Central memory CD4-positive, alpha-beta T cell (primary cell): ENCODE results near the gene CNRIP1.
A peak's percentile ranks its signal among the peaks of the same experiment; 100 is the strongest.

Source experiments
- DNase-seq: peaks from one replicate; pipeline ENCODE4 v3.0.0; 2022

Gene CNRIP1

GRCh38 chr2:68292108-68292710 is 27.5 kb downstream of the CNRIP1 start:
- peak; percentile 3 for DNase-seq

GRCh38 chr2:68291314-68291713 is 28.4 kb downstream of the CNRIP1 start:
- DNase-seq: no peak

GRCh38 chr2:68290901-68291300 is 28.8 kb downstream of the CNRIP1 start:
- no peak for DNase-seq

- no peak for DNase-seq
These were observed 31.9 kb downstream of the CNRIP1 start for GRCh38 chr2:68287580-68288441.

- DNase-seq: no peak
These were observed 34.9 kb downstream of the CNRIP1 start for GRCh38 chr2:68284896-68285295.

GRCh38 chr2:68283419-68283812 is 36.3 kb downstream of the CNRIP1 start:
- no peak for DNase-seq

- peak; percentile 42 for DNase-seq
These were observed 36.8 kb downstream of the CNRIP1 start for GRCh38 chr2:68282811-68283418.

- no peak for DNase-seq
These were observed 39.0 kb downstream of the CNRIP1 start for GRCh38 chr2:68280796-68281195.

GRCh38 chr2:68280348-68280747 is 39.4 kb downstream of the CNRIP1 start:
- DNase-seq: no peak

GRCh38 chr2:68279691-68280090 is 40.1 kb downstream of the CNRIP1 start:
- DNase-seq: no peak

GRCh38 chr2:68278169-68278568 is 41.6 kb downstream of the CNRIP1 start:
- DNase-seq: no peak

GRCh38 chr2:68274022-68274421 is 45.7 kb downstream of the CNRIP1 start:
- DNase-seq: no peak

- no peak for DNase-seq
These were observed 47.3 kb downstream of the CNRIP1 start for GRCh38 chr2:68272246-68272994.

- DNase-seq: no peak
These were observed 53.1 kb downstream of the CNRIP1 start for GRCh38 chr2:68266655-68267054.

- no peak for DNase-seq
These were observed 56.1 kb downstream of the CNRIP1 start for GRCh38 chr2:68263632-68264031.

- DNase-seq: no peak
These were observed 60.9 kb downstream of the CNRIP1 start for GRCh38 chr2:68258851-68259250.

GRCh38 chr2:68256093-68256450 is 63.7 kb downstream of the CNRIP1 start:
- no peak for DNase-seq

GRCh38 chr2:68253219-68254068 is 66.3 kb downstream of the CNRIP1 start:
- peak; percentile 38 for DNase-seq

GRCh38 chr2:68252400-68253218 is 67.1 kb downstream of the CNRIP1 start, which contains the start of gene PPP3R1:
TSS of gene PPP3R1 (minus strand) at chr2:68252532. CDS start at chr2:68252127, 405 bp downstream.
- peak; percentile 95 for DNase-seq

- DNase-seq: peak; percentile 45
These were observed 67.8 kb downstream of the CNRIP1 start for GRCh38 chr2:68251855-68252399.
